NOMO-1 (cell line): ENCODE data around the gene SMARCD3.
A peak's percentile ranks its signal among the peaks of the same experiment; 100 is the strongest.

ENCODE experiments used
- DNase-seq, 2 experiments: peaks; one replicate each; lab custom pipeline; 2025; ENCODE audit not compliant: unreplicated experiment in 2 of 2; lab: John Stamatoyannopoulos, UW

SMARCD3 gene

GRCh38 chr7:151273651-151274390 lies 25.3 kb upstream of the SMARCD3 start:
- DNase-seq: no peak

GRCh38 chr7:151272877-151273276 lies 24.4 kb upstream of the SMARCD3 start:
- no peak for DNase-seq

- DNase-seq: no peak
Measured at GRCh38 chr7:151272405-151272804, 23.9 kb upstream of the SMARCD3 start.

GRCh38 chr7:151271699-151272355 lies 23.3 kb upstream of the SMARCD3 start:
- DNase-seq: peak; percentile 64 to 84

- no peak for DNase-seq
Measured at GRCh38 chr7:151269511-151269910, 21.0 kb upstream of the SMARCD3 start.

GRCh38 chr7:151265351-151265931 lies 16.9 kb upstream of the SMARCD3 start:
- DNase-seq: no peak

GRCh38 chr7:151264615-151265014 lies 16.1 kb upstream of the SMARCD3 start:
- no peak for DNase-seq

- no peak for DNase-seq
Measured at GRCh38 chr7:151261529-151261928, 13.0 kb upstream of the SMARCD3 start.

- DNase-seq: no peak
Measured at GRCh38 chr7:151260883-151261282, 12.4 kb upstream of the SMARCD3 start.

- no peak for DNase-seq
Measured at GRCh38 chr7:151260471-151260870, 12.0 kb upstream of the SMARCD3 start.

GRCh38 chr7:151257990-151258389 lies 9.5 kb upstream of the SMARCD3 start:
- no peak for DNase-seq

- DNase-seq: no peak
Measured at GRCh38 chr7:151256410-151257045, 8.0 kb upstream of the SMARCD3 start.

GRCh38 chr7:151255390-151255789 lies 6.9 kb upstream of the SMARCD3 start:
- DNase-seq: no peak

- no peak for DNase-seq
Measured at GRCh38 chr7:151254851-151255250, 6.4 kb upstream of the SMARCD3 start.

- no peak for DNase-seq
Measured at GRCh38 chr7:151254316-151254715, 5.8 kb upstream of the SMARCD3 start.

- no peak for DNase-seq
Measured at GRCh38 chr7:151252961-151253711, 4.6 kb upstream of the SMARCD3 start.

GRCh38 chr7:151252561-151252835 lies 4.0 kb upstream of the SMARCD3 start:
- DNase-seq: no peak

- no peak for DNase-seq
Measured at GRCh38 chr7:151251689-151252560, 3.4 kb upstream of the SMARCD3 start.

GRCh38 chr7:151251328-151251688 lies 2.8 kb upstream of the SMARCD3 start:
- DNase-seq: no peak
